Astrocyte of the cerebellum (primary cell): ENCODE results near the gene NLGN2.

Experiments used
- DNase-seq: peaks from one replicate; pipeline ENCODE4 v3.0.0-alpha.2; 2011; ENCODE audit warnings: low read depth
- H3K4me3 ChIP-seq: 2 replicates; pipeline ENCODE4 v1.5.1; 2011; ENCODE audit warnings: mild to moderate bottlenecking, low read depth, low read length, moderate library complexity
- CTCF ChIP-seq: IDR thresholded peaks from 2 replicates; pipeline ENCODE4 v1.5.1; 2012; ENCODE audit warnings: low read length, low read depth, moderate library complexity, mild to moderate bottlenecking; ENCODE audit errors: missing control alignments
- in situ Hi-C: cut with HindIII; loops from 2 replicates; pipeline ENCODE4 v1.10.0; 2017; ENCODE audit warnings: low sequenced_read_pairs

Gene NLGN2

DNA sequence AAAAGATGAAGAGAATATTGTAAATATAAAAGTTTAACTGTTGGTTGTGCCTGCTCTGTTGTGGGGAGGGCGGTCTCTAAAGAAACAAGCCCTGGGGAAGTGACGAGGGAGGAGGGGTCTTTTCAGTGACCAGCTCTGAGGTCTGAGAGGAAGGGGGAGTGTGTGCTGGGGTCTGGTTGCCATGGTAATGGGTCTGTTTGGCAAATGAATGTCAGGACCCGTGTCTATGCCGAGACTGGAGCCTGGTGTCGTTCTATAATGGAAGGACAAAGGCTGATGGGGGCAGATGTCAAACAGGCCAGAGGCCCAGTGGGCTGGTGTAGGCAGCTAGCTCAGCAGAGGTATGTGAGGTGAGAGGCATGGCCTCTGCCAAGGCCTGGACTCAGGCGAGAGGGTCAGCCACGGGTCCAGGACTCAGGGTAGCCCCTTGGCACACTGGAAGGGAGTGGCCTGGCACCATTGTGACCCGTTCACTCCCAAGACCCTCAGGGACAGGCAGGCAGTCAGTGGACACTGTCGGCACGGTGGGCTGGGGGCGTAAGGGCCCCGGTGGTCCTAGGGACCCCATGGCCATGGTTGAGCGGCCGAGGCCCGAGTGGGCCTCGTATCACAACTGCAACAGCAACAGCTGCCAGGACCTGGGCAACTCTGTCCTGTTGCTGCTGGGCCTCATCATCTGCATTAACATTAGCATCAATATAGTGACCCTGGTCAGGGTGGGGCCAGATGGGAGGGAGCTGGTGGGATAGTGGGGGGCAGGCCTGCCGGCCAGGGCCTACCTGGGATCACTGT is 12.4 kb downstream of the NLGN2 start, which contains the start of gene SPEM1:
Gene SPEM1, plus strand, starts transcription at position 506 of the 792 bp plus-strand sequence. Its CDS starts 61 bp downstream, at position 567.
- in situ Hi-C loops, result no loop called here
- DNase-seq, result no peak
- no peak within 1 kb of the TSS for H3K4me3 ChIP-seq
- no peak for TF ChIP-seq CTCF

DNA sequence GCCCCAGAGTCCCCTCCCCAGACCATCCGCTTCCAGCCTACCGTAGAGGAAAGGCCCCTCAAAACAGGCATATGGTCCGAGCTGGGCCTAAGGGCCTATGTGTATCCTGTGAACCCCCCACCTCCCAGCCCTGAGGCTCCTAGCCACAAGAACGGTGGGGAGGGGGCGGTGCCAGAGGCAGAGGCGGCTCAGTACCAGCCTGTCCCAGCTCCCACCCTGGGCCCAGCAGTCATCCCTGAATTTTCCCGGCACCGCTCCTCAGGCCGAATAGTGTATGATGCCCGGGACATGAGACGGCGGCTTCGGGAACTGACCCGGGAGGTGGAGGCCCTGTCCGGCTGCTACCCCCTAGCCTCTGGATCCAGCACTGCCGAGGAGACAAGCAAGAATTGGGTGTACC is 13.5 kb downstream of the NLGN2 start:
- TF ChIP-seq CTCF, result no peak
- in situ Hi-C loops, result no loop called here
- DNase-seq, result no peak
- no peak overlapping the region for H3K4me3 ChIP-seq

GRCh38 chr17:7423679-7424078 is 16.0 kb downstream of the NLGN2 start:
- in situ Hi-C loops, result no loop called here
- no peak overlapping the region for H3K4me3 ChIP-seq
- DNase-seq, result no peak
- TF ChIP-seq CTCF, result no peak

DNA sequence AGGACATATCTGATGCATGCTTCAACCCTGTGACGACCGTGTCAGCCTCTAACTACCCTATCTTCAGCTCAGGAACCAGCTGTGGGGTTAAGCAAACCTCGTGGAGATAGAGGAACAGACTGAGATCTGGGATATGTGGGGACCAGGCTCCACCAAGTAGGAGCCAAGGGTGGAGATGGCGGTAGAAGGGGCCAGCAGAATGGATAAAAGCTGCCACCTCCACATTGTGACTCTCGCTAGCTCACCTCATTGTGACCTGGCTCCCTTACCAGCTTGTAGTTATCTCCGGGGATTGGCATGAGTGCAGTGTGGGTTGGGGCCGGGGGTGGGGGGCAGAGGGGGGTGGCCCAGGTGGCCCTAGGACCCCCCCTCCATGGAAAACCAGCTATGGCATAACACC is 17.7 kb downstream of the NLGN2 start, which contains the start of gene SPEM2:
Gene SPEM2, plus strand, starts transcription at position 301 of the 400 bp plus-strand sequence. Its CDS starts 73 bp downstream, at position 374.
- no peak for DNase-seq
- in situ Hi-C loops, result no loop called here
- TF ChIP-seq CTCF, result no peak
- H3K4me3 ChIP-seq, result no peak within 1 kb of the TSS

- no peak for DNase-seq
- no peak overlapping the region for H3K4me3 ChIP-seq
- in situ Hi-C loops, result no loop called here
- TF ChIP-seq CTCF, result no peak
These were observed 18.1 kb downstream of the NLGN2 start for GRCh38 chr17:7425756-7426155.

DNA sequence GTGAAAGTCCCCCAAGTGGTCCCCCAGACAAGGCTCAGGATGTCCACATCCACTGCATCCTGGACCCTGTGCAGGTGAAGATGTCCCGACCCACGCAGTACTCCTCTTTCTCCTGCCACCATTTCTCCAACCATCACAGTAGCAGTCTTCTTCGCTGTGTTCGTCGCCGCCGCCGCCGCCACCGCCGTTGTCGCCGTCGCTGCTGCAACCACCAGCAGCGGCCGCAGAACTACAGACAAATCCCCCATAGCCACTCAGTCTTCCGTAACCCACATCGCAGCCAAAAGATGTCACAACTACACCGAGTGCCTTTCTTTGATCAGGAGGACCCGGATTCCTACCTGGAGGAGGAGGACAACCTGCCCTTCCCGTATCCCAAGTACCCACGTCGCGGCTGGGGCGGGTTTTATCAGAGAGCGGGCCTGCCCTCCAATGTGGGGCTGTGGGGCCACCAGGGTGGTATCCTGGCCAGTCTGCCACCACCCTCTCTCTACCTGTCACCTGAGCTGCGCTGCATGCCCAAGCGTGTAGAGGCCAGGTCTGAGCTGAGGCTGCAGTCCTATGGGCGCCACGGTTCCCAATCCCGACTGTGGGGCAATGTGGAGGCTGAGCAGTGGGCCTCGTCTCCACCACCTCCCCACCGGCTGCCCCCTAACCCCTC is 18.7 kb downstream of the NLGN2 start:
- DNase-seq, result no peak
- H3K4me3 ChIP-seq, result no peak overlapping the region
- in situ Hi-C loops, result no loop called here
- TF ChIP-seq CTCF, result no peak
